Activated T-helper 9 cell treated with anti-CD3 and anti-CD28 coated beads, Interleukin-2, amount 50 U/mL, for 16 hours (primary cell): Measurements from ENCODE around the gene FOXA1.
"Not testable (repeated sequence)": the region's sequence is repeated elsewhere in the genome, so short reads cannot be mapped to it uniquely, and the experiment has no call there.

Experiments
- DNase-seq: peaks from one replicate; pipeline ENCODE4 v3.0.0-alpha.2; 2020; ENCODE audit warnings: low read depth

Gene FOXA1

GRCh38 chr14:37558740-37559139 lies 36.3 kb downstream of the FOXA1 start:
- DNase-seq, result no peak

DNA sequence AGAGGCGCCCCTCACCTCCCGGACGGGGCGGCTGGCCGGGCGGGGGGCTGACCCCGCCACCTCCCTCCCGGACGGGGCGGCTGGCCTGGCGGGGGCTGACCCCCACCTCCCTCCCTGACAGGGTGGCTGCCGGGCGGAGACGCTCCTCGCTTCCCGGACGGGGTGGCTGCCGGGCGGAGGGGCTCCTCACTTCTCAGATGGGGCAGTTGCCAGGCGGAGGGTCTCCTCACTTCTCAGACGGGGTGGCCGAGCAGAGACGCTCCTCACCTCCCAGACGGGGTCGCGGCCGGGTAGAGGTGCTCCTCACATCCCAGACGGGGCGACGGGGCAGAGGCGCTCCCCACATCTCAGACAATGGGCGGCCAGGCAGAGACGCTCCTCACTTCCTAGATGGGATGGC lies 39.5 kb downstream of the FOXA1 start:
- DNase-seq, result not testable (repeated sequence)

DNA sequence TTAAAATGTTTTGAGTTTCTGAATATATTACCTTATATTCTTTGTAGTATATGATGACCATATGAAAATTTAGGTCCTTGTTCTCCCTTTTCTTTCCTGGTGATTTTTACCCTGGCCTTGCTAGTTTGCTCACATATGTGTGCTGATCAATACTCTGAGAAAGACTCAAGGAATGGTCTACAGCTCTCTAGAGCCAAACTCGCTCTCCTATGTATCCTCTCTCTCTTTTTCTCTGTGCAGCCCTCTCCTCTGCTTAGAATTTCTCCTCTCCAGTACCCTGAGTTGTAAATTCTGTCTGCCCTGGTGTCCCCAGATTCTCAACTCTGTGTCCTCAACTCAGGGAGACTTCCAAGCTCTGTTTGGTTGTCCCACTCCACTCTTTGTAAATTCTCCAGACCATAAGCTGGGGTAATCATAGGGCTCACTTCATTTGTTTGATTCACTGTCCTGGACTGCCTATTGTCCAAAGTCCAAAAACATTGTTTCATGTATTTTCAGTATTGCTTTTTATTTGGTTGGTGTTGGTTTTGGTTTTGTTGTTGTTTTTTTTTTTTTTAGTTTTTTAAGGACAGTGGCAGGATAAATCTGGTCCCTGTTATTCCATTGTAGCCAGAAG lies 41.0 kb downstream of the FOXA1 start:
- DNase-seq, result no peak

- no peak for DNase-seq
Measured at GRCh38 chr14:37551119-37551518, 43.9 kb downstream of the FOXA1 start.

- no peak for DNase-seq
Measured at GRCh38 chr14:37550511-37550910, 44.5 kb downstream of the FOXA1 start.

DNA sequence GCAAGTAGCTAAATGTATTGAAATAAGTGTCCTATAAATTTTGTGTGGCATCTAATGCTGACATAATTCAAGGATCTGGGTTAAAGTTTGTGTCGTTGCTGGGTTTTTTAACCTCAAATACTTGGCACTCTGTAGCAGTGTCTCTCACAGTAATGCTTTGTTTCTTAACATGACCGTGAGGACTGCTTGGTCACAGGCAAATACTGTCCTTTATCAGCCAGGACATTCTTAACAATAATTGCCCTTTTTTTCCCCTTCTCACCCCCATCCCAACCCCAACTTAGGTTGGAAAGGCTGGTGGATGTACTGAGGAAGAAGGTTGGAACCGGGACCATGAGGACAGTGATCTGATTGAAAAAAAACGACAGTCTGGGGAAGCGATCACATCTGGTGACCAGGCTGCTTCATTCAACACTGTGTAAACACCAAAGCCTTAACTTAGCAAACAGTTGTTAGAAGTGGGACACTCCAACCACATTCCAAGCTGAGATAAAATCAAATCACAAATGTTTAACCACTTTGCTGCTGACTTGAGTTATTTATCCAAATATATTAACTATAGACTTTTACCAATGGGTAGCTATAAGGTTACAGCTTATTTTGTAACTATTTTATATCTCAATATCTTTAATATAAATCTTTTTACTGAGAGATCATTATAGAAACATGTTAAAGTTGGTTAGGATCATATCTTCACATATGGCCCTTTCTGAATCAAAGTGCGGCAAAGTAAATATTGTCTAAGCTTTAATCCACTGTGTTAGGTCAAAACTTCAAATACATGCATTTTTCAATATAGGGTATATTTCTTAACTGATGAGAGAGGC lies 48.2 kb downstream of the FOXA1 start:
- DNase-seq, result no peak

GRCh38 chr14:37545174-37545573 lies 49.9 kb downstream of the FOXA1 start:
- no peak for DNase-seq

DNA sequence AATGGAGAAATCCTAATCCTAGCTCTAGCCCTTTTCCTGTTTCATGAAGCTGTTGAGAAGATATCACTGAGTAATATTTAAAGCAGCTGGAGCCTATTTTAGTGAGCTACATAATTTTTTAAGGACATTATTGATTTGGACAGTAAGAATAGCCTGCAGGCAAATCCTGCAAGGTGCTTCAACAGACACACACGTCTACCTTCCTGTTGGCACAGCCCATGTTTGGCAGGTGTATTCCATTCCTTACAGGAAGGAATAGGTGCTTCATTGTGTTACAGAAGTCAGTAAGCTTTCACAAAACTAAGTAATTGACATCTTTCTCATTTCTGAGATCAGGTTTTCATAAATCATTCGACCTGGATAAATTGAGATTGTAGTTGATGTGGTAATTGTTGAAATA lies 50.6 kb downstream of the FOXA1 start:
- DNase-seq, result no peak

DNA sequence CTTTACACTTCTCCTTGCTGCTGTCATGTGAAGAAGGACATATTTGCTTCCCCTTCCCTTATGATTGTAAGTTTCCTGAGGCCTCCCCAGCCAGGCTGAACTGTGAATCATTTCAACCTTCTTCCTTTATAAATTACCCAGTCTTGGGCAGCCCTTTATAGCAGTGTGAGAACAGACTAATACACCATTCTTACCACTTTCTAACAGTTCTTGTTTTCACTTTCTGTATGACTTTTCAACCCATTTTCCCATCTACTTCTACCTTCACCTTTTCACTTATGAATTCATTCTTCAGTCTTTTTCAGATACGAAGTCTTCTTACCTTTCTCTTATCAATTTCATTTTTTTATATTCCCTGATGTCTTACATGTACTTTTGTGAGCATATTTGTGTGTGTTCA lies 55.1 kb downstream of the FOXA1 start:
- no peak for DNase-seq
